ENCODE results near the gene MYCN.
"Not testable (repeated sequence)": the region's sequence is repeated elsewhere in the genome, so short reads cannot be mapped to it uniquely, and the experiment has no call there.

DNA sequence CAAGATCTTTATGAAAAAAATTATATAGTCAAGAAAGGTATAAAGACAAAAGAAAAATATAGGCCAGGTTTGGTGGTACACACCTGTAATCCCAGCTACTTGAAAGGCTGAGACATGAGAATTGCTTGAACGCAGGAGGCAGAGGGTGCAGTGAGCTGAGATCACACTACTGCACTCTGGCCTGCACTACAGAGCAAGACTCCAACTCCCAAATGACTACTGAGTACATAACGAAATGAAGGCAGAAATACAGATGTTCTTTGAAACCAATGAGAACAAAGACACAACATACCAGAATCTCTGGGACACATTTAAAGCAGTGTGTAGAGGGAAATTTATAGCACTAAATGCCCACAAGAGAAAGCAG lies 19.8 kb downstream of the MYCN start:
- TF ChIP-seq, protein P1, sequence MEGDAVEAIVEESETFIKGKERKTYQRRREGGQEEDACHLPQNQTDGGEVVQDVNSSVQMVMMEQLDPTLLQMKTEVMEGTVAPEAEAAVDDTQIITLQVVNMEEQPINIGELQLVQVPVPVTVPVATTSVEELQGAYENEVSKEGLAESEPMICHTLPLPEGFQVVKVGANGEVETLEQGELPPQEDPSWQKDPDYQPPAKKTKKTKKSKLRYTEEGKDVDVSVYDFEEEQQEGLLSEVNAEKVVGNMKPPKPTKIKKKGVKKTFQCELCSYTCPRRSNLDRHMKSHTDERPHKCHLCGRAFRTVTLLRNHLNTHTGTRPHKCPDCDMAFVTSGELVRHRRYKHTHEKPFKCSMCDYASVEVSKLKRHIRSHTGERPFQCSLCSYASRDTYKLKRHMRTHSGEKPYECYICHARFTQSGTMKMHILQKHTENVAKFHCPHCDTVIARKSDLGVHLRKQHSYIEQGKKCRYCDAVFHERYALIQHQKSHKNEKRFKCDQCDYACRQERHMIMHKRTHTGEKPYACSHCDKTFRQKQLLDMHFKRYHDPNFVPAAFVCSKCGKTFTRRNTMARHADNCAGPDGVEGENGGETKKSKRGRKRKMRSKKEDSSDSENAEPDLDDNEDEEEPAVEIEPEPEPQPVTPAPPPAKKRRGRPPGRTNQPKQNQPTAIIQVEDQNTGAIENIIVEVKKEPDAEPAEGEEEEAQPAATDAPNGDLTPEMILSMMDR (IDR thresholded peaks at IDR 0.05) = not testable (repeated sequence)
- TF ChIP-seq POLR2A (IDR thresholded peaks at IDR 0.05); POLR2AphosphoS5 (IDR thresholded peaks at IDR 0.05); EP300 (IDR thresholded peaks at IDR 0.05; ENCODE audit: low read depth): not testable (repeated sequence)

Data from transverse colon (tissue), 4 donors.